HG03469 (cell line): ENCODE results near the gene IRF4.
A peak's percentile ranks its signal among the peaks of the same experiment; 100 is the strongest.

Experiments
- ATAC-seq: cut with Tn5 transposase; IDR thresholded peaks from one replicate; pipeline ENCODE4 v1.9.1; 2021; ENCODE audit warnings: mild to moderate bottlenecking, moderate library complexity, moderate number of reproducible peaks; ENCODE audit not compliant: unreplicated experiment

Gene IRF4

GRCh38 chr6:395432-396125 lies 4.0 kb downstream of the IRF4 start:
- ATAC-seq = no peak

DNA sequence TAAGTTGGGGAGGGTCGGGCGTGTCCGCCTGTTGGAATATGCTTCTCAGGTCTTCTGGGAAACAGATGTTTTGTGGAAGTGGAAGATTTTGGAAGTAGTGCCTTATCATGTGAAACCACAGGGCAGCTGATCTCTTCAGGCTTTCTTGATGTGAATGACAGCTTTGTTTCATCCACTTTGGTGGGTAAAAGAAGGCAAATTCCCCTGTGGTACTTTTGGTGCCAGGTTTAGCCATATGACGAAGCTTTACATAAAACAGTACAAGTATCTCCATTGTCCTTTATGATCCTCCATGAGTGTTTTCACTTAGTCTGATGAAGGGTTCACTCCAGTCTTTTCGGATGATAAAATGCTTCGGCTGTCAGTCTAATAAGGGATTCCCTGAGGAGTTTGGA lies 4.6 kb downstream of the IRF4 start:
- no peak for ATAC-seq

DNA sequence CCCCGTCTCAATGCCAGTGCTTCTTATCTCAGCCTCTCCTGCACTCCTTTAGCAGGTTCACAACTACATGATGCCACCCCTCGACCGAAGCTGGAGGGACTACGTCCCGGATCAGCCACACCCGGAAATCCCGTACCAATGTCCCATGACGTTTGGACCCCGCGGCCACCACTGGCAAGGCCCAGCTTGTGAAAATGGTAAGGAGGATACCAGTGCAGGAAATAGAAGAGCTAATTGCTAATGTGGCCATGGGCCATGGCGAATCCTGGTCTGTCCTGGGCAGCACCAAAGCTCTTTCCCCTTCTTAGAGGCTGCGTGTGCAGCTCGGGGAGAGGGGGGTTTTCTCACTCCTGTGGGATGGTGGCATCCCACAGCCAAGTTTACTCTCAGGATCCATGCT lies 5.5 kb downstream of the IRF4 start:
- no peak for ATAC-seq

DNA sequence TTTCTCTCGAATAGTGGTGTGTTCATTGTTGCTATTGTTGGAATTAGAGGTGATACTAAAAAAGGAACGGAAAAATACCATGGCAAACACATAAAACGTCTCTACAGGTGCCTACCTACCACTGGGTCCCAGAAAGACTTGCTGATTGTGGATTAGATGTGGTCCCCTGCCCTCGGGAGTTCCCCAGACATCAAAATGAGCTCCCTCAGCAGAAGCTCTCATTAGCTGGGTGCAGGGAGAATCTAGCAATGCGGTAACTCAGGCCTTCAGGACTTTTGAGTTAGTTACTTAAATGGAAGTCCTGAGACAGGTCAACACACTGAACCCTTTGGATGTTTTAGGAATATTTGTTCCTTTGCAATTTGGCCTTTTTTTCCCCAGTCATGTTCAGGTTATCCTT lies 6.1 kb downstream of the IRF4 start:
- no peak for ATAC-seq

DNA sequence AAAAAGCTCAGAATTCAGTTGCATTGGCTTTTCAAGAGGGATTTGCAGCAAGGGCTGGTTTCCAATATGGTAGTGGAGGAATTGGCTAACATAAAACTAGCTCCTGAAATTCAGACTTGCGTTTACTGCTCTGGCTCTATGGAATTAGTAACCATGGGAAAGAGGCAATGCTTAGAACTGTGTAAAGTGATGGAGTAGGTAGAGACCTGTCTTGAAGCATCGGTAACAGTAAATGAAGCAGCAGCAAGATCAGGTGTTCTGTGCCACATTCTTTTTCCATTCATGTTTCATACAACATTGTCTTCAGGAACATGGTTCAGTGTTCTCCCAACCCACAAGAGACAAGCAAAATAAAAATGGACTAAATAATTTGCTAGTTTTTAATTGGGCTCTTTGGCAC lies 6.5 kb downstream of the IRF4 start:
- ATAC-seq = no peak

- ATAC-seq = no peak
Measured at GRCh38 chr6:398558-399078, 7.1 kb downstream of the IRF4 start.

GRCh38 chr6:399785-400534 lies 8.4 kb downstream of the IRF4 start:
- ATAC-seq = peak; percentile 34

- no peak for ATAC-seq
Measured at GRCh38 chr6:400815-401214, 9.3 kb downstream of the IRF4 start.

GRCh38 chr6:401239-401993 lies 9.9 kb downstream of the IRF4 start:
- ATAC-seq = no peak

DNA sequence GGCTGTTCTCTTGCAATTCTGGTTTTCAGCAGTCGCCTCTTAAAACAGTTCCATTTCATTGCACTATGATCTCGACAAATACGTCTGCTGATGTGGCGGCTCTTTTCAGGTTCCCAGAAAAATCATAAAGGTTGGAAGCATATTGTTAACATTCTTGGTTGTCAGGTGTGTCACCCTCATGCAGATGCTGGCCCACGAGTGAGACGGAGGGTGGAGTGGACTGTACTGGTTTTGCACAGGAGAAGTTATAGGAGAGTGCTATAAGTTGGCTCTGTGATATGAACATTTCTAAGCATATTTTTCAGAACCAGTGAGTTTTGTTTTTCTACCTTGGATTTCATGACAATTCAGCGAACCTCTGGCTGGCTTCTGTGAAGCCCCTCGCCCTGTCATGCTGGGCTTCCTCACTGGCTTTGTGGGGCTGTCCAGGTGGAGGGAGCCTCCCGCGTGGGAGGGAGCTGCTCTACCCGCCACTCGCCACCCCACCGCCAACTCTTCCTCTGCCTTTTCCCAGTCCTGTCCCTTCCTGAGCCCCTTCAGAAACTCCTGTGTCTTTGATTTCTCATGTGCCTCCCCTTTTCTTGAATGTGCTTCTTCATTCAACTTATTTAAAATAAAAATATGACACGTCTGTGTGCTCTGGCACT lies 10.6 kb downstream of the IRF4 start:
- no peak for ATAC-seq

DNA sequence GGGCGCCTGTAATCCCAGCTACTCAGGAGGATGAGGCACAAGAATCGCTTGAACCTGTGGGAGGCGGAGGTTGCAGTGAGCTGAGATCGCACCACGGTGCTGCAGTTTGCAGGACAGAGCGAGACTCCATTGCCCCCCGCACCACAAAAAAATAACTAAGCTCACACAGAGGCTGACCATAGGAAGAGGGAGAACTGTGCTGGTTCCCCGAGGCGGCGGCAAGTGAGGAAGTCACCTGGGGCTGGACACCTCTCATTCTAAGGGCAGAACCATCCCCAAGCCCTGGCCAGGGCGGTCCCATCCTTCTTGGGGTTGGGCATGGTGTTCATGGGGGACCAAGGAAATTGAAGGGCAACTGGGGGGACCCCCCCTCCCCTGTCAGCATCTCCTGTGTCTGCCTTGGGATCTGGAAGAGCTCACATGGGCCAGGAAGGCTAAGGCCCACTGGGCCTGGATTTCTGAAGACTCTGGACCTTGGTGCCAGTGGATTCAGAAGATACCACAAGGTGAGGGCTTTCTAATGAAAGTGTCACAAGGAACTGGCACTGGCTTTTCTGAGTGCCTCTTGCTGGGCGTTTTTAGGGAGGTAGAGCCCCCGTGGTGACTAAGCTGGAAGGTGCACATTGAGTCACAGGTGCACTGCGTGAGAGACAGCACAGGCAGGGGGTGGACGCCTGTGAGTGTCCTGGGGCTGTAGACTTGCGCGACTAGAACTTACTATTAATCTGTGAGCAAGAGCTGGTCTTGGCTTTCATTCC lies 11.5 kb downstream of the IRF4 start:
- ATAC-seq = no peak

- ATAC-seq = no peak
Measured at GRCh38 chr6:403659-404655, 12.4 kb downstream of the IRF4 start.

DNA sequence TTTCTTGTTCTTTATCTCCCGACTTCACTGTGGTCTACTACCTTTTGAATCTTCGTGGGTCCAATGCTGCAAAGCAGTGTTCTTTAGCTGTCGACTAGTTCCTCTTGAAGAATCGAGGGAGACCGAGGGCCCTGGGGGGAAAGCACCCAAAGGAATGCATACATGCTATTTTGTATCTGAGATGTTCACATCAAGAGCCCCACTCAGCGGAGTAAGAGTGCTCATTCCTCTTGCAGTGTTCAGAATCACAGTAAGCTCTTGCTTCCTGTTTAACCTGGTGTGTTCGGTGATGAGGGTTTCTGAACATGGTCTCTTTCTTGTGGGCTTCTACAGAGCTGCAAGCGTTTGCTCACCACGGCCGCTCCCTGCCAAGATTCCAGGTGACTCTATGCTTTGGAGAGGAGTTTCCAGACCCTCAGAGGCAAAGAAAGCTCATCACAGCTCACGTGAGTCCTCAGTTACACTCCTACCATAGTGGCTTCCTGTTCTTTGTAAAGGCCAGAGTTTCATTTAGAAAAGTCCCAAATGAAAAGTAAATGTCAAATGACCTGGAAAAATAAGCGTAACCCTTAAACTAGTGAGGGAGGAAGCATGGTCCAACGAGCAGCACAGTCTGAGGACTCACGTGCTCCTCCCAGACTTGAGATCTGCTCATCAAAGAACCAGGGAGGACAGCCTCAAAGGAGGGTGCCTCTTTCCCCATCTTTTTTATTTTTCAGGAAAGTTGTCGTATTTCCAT lies 13.3 kb downstream of the IRF4 start:
- ATAC-seq = no peak

GRCh38 chr6:408148-408547 lies 16.6 kb downstream of the IRF4 start:
- no peak for ATAC-seq

DNA sequence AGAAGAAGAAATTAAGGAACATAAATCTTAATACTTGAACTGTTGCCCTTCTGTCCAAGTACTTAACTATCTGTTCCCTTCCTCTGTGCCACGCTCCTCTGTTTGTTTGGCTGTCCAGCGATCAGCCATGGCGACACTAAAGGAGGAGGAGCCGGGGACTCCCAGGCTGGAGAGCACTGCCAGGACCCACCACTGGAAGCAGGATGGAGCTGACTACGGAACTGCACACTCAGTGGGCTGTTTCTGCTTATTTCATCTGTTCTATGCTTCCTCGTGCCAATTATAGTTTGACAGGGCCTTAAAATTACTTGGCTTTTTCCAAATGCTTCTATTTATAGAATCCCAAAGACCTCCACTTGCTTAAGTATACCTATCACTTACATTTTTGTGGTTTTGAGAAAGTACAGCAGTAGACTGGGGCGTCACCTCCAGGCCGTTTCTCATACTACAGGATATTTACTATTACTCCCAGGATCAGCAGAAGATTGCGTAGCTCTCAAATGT lies 17.1 kb downstream of the IRF4 start:
- no peak for ATAC-seq

DNA sequence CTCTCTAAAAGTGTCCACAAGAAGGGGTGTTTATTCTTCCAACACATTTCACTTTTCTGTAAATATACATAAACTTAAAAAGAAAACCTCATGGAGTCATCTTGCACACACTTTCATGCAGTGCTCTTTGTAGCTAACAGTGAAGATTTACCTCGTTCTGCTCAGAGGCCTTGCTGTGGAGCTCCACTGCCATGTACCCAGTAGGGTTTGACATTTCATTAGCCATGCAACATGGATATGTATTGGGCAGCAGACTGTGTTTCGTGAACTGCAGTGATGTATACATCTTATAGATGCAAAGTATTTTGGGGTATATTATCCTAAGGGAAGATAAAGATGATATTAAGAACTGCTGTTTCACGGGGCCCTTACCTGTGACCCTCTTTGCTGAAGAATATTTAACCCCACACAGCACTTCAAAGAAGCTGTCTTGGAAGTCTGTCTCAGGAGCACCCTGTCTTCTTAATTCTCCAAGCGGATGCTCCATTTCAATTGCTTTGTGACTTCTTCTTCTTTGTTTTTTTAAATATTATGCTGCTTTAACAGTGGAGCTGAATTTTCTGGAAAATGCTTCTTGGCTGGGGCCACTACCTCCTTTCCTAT lies 17.9 kb downstream of the IRF4 start:
- no peak for ATAC-seq

DNA sequence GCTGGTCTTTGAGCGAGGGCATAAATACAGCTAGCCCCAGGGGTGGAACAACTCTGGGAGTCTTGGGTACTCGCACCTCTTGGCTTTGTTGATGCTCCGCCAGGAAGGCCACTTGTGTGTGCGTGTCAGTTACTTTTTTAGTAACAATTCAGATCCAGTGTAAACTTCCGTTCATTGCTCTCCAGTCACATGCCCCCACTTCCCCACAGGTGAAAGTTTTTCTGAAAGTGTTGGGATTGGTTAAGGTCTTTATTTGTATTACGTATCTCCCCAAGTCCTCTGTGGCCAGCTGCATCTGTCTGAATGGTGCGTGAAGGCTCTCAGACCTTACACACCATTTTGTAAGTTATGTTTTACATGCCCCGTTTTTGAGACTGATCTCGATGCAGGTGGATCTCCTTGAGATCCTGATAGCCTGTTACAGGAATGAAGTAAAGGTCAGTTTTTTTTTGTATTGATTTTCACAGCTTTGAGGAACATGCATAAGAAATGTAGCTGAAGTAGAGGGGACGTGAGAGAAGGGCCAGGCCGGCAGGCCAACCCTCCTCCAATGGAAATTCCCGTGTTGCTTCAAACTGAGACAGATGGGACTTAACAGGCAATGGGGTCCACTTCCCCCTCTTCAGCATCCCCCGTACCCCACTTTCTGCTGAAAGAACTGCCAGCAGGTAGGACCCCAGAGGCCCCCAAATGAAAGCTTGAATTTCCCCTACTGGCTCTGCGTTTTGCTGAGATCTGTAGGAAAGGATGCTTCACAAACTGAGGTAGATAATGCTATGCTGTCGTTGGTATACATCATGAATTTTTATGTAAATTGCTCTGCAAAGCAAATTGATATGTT lies 19.2 kb downstream of the IRF4 start:
- ATAC-seq = no peak
